Stimulated activated CD4-positive, alpha-beta T cell treated with anti-CD3 and anti-CD28 coated beads, TNF-alpha, amount 100 ng/mL, for 48 hours (primary cell): ENCODE data around the gene CXCL6.

Source experiments
- DNase-seq, 3 donors: peaks; one replicate each; pipeline ENCODE4 v3.0.0-alpha.2; 2020; ENCODE audit warnings: low read depth in 3 of 3

The CXCL6 gene

DNA sequence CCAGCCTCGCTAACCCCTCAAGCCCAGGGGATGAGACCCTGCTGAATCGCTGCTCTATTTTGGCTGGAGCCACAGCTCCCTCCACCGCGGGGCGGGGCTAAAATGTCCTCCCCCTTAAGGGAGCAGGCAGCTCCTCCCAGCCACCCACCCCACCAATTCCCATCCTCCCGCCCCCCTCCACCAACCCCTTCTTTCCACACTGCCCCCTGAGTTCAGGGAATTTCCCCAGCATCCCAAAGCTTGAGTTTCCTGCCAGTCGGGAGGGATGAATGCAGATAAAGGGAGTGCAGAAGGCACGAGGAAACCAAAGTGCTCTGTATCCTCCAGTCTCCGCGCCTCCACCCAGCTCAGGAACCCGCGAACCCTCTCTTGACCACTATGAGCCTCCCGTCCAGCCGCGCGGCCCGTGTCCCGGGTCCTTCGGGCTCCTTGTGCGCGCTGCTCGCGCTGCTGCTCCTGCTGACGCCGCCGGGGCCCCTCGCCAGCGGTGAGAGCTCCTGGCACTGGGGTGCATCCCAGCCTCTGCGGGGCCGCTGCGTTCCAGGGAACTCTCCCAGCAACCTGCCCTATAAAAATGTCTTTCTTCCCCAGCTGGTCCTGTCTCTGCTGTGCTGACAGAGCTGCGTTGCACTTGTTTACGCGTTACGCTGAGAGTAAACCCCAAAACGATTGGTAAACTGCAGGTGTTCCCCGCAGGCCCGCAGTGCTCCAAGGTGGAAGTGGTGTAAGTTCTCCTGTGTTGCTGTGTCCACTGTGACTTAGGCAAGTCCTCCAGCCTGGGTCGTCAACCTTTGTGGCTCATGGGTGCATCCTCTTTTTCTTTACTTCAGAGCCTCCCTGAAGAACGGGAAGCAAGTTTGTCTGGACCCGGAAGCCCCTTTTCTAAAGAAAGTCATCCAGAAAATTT lies at the start of gene CXCL6:
CXCL6 (plus strand) TSS at position 306 of the 907 bp plus-strand sequence; CDS start at position 379, 73 bp downstream.
- no peak for DNase-seq

DNA sequence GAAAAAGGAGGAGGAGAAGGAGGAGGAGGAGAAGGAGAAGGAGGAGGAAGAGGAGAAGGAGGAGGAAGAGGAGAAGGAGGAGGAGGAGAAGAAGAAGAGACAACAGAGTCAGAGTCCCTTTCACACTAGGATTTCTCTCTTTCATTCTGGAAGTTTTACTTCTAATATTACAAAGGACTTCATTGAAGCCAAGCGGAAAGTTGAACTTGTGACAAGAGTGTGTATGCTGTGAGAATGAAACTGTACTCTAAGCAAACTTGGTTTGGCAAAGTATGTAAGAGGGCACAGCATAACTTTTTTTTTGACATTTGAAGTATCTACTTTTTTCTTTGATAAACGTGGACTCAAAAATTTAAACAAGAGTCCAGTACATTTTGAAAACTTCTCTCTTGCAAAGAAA lies 48.1 kb upstream of the CXCL6 start:
- DNase-seq: no peak

DNA sequence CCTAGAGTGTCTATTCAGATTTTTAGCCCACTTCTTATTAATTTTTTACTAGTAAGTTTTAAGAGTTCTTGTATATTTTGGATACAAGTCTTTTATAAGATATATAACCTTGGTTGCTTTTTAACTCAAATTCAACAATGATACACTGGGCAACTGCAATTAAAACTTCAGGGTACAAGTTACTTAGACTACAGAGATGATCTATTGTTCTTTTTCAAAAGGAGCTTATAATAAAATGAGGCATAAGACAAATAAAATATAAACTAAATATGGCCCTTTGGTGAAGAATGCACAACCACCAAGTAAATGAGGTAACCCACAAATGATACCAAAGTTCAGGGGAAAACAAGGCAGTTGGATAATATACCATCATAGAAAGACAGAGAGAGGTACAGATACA lies 37.6 kb upstream of the CXCL6 start:
- DNase-seq: no peak

DNA sequence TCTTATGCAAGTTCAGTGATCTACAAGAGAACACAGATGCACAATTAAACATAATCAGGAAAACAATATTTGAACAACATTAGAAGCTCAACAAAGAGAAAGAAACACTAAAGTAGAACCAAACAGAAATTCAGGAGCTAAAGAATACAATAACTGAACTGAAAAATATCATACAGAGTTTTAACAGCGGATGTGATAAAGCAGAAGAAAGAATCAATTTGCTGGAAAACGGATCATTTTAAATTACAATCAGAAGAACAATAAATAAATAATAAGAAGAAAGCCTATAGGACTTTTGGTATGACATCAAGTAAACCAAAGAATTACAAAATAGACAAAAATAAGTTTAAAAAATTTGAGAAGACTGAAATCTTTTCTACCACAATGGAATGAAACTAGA lies 36.3 kb upstream of the CXCL6 start:
- no peak for DNase-seq

DNA sequence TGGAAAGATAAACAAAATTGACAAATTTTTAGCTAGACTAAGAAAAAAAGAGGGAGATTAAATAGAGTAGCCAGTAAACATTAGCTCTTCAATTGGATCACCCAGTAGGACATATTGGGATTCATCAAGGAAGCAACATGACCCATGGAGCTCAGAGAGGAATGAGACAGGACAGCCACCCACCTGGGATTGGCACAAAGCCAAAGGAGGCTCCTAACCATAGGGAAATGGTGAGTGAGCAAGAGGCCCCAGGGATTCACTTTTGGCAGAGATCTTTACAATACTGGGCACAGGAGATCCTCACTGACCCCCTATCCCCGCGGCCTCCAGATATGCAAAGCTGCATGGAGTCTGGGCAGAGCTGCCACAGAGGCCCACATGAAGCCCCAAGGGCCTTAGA lies 34.8 kb upstream of the CXCL6 start:
- DNase-seq: no peak

DNA sequence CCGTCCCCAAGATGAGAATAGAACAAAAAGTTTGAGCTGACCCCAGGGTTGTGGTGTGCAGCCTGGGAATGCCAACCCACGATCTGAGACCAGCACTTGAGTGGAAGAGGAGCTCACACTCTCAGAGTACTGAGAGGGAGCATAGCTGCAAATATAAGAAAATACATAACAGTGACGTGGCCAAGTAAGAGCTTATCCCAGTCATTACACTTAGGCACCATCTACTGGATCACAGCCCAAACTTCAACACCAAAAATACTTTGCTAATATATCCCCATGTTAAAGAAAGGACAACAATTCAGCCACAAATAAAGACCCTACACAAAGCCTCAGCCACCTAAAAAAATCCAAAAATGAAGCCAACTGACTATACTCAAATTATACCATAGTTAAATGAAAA lies 33.3 kb upstream of the CXCL6 start:
- no peak for DNase-seq

DNA sequence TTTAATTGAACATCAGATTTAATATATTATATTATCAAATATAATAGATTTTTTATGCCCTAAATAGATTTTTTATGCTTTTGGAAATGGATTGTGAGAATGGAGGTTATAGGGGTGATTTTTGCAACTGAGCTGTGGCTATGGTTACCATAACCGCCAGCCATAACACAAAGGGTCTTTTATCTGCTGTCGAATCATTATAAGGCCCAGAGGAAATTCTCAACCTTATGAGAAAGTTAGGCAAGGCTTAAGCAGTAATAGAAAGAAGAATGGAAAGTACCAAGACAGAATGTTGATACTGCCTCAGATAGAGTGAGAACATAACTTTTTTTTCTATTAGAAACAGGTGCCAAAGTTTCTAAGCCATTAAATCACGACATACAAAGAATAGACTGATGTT lies 26.3 kb upstream of the CXCL6 start:
- DNase-seq: no peak

DNA sequence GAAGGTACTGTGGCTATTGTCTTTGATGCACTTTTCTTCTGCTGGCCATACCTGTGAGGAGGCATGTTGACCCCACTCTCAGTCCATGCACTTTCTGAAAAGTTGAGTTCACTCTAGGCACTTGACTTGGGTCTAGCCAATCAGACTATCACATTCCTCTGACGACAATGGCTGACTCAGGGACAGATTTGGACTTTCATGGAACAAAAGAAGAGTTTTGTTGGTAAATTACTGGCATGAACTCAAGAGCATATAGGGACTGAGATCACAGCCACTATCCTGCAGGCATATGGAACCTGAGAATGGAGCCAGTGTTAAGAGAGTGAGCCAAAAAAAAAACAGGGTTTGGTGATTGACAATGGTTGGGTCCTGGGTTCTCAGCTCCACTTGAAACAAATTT lies 24.6 kb upstream of the CXCL6 start:
- no peak for DNase-seq

DNA sequence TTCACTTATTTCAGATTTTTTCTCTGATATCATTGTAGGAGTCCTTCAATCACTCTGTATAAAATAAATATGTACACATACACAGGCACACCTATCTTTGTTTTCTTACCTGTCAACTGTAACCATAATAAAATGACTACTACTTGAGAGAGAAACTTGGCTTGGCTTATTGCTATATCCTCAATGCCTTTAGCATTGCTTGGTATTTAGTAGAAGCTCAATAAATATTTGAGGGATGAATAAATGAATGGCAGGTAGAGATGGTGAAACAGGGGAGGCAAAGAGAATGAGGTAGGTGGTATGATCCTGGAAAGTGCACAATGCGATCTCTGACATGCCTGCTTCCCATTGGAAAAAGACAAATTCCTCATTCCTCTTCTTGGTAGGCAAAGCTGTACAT lies 21.8 kb upstream of the CXCL6 start:
- no peak for DNase-seq

DNA sequence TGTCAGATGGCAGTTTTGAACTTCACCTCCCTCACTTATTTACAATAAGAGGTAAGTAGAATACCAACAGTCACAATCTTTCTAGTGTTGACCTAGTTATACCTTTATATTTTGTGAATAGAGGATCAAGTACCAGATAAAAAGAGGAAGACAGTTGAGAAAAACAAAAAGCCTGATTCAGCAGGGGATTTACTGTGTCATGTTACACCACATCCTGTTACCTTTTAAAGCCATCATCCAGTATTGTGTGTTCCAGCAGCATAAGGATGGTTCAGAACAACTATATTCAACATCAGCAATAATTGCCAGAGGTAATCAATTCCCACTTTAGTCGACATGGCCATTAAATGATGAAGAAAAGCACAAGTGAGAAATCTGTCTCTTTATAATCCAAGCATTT lies 21.3 kb upstream of the CXCL6 start:
- DNase-seq: no peak

DNA sequence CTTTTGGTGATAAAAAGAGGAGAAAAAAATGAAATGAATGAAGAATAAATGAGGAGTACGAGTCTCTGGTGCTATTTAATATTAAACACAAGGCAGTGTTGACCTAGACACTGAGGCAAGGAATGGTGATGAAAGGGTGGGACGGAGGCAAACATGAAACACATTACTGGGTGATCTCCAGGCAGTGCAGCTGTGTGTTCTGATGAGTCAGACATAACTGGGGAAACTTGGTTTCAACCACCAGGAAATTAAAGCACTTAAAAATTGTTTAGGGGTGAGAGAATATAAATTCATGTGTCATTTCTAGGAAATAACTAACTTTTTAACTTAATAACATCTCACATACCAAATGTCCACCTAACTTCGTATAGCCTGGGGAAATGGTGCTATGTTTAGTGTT lies 19.7 kb upstream of the CXCL6 start:
- no peak for DNase-seq

DNA sequence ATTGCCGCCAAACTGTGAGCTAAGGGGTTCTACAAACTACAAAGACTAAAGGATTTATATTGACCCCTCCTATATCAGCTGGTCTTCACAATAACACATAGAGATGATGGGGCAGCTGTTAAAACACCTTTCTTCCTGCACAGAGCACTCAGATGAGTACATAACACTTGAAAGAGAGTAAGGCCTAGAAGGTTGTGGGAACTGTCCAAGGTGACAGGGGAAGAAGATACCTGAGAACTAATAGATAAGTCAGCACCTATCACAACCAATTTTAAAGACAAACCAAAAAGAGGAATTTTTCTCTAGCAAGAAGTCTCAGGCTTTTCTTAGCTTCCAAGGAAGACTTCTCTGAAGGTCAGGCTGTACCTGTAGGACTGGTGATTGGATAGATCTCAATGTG lies 19.1 kb upstream of the CXCL6 start:
- DNase-seq: no peak

DNA sequence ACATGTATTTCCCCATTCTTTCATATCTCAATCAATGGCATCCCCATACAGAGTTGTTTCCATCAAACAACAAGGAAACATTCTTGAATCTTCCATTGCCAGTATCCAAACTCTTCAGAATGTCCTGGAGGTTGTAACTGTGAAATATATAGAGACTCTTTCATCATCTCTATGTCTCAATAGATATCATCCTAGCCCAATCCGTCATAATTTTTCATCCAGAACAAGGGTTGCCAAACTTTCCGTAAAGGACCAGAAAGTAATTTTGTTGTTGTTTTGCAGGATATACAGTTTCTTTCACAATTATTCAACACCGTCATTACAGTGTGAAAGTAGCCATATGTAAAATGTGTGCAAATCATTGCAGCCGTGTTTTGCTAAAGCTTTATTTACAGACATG lies 15.2 kb upstream of the CXCL6 start:
- no peak for DNase-seq

DNA sequence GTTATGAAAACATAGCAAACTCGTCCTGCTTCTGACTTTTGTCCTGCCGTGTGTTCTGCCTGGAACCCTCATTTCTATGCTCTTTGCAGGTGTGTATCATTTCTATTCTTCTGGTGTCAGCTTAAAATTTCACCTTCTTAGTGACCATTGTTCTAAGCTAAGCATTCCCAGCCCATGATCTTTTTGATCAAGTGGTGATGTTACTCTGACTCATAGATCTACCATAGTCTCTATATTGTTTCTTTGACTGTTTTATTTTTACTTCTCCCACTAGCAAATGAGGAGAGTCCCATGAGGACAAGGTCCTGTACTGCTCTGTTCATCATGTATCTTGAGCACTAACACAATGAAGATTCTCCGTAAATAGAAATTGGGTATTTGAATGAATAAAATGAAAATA lies 14.1 kb upstream of the CXCL6 start:
- no peak for DNase-seq

DNA sequence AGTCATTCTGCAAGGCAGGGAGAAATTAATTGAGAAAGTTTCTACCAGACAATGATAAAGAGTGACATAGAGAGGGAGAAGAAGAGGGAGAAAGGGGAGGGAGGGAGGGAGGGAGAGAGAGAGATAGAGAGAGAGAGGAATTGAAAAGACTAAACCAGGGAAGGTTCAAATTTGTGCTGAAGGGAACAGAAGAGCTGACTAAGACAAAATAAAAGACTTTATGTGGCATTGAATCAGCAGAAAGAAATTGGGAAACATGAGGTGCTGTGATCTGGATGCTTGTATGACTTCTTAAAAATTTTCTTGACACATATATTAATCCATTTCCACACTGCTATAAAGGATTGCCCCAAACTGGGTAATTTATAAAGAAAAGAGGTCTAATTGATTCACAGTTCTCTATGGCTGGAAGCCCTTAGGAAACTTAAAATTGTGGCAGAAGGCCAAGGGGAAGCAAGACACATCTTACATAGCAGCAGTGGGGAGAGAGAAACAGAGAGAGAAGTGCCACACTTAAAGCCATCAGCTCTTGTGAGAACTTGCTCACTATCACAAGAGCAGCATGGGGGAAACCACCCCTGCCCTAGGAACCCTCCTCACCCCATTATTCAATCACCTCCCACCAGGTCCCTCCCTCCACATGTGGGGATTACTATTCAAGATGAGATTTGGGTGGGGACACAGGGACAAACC lies 13.5 kb upstream of the CXCL6 start:
- no peak for DNase-seq

DNA sequence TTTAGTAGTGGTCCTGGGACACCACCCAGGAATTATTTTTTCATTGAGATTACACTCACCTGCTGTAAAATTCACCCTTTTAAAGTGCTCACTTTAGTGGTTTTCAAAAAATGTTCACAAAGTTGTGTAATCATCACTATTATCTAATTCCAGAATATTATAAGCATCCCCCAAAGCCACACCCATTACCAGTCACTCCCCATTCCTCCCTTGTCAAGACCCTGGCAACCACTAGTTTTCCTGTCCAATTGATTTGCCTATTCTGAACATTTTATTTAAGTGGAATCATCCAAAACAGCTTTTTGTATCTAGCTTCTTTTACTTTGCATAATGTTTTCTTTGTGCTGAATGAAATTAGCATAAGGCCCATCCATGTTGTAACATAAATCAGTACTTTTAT lies 12.7 kb upstream of the CXCL6 start:
- no peak for DNase-seq

DNA sequence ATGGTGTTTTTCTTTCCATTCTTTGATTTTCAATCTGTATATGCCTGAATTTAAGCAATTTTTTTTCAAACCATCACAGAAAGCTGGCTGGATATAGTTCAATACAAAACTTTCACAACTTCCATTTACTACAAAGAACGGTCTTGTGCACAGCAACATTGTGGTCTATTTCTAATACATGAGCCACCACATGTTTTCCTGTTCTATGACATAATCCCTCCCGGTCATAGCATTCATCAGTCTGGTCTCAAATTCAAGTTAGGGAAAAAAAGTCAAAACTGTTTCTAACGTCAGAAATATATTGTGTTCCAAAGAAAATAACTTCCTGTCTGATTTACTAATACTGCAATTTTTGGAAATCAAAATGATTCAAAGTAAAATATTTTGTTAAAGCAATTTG lies 7.5 kb upstream of the CXCL6 start:
- no peak for DNase-seq

DNA sequence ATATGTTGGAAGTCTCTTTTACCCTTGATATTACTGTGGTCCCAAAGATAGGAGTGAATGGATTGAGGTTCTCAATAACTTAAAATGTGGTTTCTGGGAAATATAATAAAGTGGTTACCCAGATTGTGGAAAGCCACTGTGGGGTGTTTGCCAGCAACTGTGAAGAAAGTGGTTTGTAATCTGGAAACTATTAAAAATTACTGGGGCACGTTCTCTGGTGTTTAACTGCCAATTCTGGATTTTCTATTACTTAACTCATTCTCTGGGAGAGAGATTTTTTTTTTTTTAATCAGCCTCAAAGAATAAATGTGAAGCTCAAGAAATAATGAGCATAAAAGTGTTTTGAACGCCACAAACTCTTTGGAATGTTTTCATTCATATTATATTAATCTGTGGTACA lies 4.9 kb upstream of the CXCL6 start:
- DNase-seq: no peak

DNA sequence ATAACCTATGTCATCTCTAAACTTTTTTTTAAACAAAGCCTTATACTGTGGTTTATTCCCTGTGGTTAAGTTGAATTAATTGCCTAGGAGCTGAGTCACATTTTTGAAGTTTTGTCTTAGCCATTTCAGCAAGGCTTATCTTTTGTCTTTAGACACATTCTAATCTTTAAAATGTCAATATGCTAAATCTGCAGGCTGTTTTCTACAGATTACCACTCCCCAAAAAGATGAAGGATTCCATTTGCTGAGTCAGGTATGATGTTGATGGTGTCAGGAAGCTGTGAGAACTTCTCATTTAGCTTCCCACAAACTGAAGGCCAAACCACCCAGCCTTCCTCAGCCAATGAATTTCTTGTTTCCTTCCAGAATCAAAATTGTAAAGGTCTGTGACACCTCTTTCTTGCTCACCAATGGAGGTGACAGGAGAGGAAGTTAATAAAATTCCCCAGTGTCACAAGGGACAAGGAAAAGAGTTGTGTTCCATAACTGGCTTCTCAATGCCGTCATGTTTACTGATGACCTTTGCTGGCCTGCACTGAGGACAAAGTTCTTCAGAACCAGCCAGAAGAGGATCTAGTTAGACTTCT lies 3.7 kb upstream of the CXCL6 start:
- DNase-seq: no peak

DNA sequence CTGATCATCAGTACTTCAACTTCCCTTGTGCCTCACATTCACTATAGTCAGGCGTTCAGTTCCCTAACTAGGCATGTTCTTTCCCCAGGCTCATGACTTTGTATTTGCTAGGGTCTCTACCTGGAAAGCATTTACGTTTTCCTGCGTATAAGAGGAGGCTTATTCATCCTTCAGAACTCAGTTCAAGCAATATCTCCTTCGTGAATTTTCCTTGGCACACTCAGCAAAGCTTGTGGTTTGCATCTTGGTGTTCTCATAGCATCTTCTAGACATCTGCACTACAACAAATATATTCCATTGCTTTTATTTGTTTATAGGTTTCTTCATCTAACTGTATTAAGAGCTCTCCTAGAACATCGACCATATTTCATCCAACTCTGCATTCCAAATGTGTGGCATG lies 2.6 kb downstream of the CXCL6 start:
- no peak for DNase-seq

DNA sequence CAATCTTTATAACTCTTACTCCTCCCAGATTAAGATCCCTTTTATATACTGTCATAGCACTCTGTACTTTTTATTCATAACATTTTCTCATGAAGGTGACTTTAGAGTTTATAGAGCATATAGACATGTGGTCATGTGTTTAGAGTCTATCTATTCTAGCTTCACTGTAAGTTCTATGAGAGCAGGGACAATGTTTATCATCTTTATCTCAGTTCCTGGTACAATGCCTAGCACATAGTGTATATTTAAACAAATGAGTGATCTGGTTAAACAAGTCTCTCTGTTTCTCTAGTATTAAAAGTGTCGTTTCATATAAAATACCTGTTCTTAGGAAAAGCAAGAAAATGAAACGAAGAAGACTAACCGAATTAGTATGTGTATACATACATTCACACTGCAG lies 3.2 kb downstream of the CXCL6 start:
- DNase-seq: no peak

DNA sequence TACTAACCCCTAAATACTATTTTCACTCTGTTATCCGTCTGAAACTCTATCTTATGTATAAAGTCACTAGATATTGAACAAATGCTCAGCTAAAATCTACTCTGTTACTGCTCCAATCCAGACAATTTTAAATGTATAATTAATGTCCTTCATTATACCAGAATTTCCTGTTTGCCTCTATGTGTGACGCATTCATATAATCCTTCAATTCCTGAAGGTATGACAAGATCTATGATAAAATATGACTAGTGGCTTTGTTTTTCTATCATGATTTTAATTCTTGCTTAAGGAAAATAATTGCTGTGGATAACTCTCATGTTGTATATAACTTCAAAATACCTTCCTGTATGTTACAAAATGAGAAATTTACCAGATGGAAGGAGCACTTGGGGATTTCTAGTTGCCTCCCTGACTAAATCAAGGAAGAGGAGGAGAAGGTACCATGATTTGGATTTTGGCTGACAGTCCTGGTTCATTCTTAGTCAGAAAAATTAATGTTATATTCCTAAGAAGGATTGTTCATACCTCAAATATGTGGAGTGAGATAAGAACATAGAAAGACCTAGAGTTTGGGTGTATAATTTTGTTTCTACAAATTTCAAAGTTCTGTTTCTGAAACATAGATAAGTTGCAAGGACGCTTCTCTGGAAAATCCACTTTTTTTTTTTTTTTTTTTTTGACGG lies 4.9 kb downstream of the CXCL6 start:
- DNase-seq: no peak
